ENCODE results near the gene MAPRE2. TPM values are rescaled to one million over a fixed set of nuclear protein-coding genes. Genes with fewer than 3 reads are reported as not detected.

MAPRE2 gene
- polyA plus RNA-seq (ENCODE audit: insufficient read length in 4 of 4): 10 to 100 TPM; 21.7 to 37.9 (median 32.2) TPM

DNA sequence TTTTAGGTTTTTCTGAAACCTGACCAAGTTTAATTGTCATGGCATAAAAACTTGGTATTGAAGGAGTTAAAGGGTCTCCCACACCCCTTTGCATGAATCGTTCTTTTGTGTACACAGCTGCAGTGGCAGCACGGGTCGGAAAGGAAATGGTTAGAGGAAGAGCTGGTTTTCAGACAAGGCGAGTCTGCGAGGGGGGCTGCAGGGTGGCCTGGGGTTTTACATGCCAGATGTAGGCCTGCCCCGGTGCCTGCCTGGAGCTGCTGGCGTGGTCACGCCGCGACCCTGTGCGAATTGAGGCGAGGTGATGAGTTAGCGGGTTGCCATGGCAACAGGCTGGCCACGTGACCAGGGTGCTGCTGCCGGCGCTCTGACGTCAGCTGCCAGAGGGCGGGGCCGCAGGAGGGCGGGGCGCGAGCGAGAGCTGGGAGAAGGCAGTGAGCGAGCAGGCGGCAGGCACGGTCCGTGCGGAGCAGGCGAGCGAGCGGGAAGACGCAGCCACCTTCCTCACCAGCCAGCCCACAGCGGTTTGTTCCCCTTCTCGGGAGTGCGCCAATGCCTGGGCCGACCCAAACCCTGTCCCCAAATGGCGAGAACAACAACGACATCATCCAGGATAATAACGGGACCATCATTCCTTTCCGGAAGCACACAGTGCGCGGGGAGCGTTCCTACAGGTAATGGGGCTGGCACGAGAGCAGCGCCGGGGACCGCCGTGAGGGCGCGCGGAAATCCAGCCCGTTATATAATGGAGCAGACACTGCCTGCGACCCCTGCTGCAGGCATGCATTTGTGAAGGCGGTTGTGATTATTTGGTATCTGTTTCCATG, at the start of gene MAPRE2:
Gene MAPRE2 (plus strand): TSS at position 426 of the 827 bp plus-strand sequence. CDS start 127 bp downstream, at position 553.
- peak; percentile 91 to 95 (median 92) for DNase-seq (ENCODE audit: low read depth in 4 of 4, low spot score in 3 of 4)

DNA sequence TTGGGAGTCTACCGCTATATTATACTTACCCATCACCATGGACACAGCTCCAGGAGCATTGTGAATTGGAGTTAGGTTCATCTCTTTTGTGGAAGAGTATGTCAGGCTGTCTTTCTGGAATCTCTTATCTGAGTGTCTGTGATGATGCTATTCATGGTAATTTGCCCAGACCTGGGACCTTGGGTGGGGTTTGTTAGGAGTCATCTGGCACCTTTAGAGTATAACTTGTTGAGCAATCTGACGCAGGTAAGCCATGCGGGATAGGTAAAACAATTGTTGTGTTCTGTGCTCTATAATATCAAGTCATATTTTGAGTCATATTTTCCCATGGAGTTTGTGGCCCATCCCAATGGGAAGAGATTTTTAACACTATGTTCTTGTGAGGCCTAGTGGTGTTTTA, 49.7 kb upstream of the MAPRE2 start:
- no peak for DNase-seq (ENCODE audit: low read depth in 4 of 4, low spot score in 3 of 4)

DNA sequence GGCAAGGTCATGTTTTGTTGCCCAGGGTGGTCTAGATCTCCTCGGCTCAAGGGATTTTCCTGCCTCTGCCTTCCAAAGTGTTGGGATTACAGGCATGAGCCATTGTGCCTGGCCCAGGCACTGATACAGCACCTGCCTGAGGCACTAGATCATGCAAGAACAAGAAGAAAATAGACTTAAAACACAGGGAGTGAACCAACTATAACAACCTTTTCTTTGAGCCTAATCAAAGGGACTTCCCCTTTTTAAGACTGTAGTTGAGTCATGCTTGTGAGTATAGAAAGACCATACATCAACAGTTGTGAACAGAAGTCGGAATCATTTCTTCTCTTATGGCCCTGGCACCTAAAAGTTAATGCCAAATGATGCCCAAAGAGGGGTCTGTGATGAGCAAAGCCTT, 47.9 kb upstream of the MAPRE2 start:
- DNase-seq (ENCODE audit: low read depth in 4 of 4, low spot score in 3 of 4): no peak

DNA sequence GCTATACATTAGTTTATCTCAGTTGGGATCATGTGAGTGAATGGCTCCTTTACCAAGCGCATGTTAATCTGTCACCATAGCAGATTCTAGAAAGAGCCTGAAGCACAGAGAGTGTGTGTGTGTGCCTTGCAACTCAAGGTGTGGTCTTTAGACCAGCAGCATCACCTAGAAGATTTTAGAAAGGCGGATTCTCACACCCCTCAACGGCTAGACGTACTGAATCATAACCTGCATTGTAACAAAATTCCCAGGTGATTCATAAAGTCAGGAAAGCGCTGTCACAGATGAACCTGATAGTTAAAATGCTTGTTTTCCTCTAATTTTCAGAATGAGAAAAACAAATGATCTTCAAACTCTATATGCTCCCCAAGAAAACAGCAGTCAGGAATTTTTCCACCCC, 45.5 kb upstream of the MAPRE2 start:
- DNase-seq (ENCODE audit: low read depth in 4 of 4, low spot score in 3 of 4): no peak

DNA sequence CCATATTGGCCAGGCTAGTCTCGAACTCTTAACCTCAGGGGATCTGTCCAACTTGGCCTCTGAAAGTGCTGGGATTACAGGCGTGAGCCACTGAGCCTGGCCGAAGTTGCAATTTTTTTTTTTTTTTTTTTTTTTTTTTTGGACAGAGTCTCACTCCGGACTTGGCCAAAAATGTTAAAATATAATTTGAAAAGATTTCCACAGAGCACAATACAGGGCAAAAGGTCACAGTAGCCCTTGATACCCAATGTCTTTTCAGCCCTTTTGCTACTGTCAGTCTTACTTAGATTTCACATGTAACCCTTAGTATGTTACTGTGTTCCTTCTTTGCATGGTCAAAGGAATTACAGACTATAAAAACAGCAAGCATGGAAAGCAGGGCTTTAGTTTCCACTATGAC, 42.6 kb upstream of the MAPRE2 start:
- no peak for DNase-seq (ENCODE audit: low read depth in 4 of 4, low spot score in 3 of 4)

DNA sequence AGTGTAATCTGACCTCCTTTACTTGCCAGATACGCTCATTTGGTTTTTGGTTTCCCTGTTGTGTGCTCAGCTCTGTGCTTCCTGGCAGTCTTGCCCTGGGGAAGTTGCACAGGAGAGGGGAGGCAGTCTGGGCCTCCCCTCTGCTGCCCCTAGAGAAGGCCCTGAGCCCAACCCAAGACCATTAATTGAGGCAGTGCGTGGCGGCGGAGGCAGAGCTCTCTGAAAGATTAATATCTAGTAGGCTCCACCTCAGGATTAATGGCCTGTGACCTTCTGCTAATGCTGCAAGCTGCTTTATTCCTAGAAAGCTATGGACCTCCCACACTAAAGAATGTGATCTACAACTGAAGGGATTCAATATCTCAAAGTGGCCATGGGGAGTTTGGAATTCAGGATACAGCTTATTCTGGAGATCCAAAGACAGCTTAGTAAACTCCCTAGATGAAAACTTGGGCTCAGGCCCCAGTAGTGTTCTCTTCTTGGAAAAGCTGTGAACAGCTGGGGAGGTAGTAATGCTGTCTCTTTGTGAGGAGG, 41.4 kb upstream of the MAPRE2 start:
- no peak for DNase-seq (ENCODE audit: low read depth in 4 of 4, low spot score in 3 of 4)

DNA sequence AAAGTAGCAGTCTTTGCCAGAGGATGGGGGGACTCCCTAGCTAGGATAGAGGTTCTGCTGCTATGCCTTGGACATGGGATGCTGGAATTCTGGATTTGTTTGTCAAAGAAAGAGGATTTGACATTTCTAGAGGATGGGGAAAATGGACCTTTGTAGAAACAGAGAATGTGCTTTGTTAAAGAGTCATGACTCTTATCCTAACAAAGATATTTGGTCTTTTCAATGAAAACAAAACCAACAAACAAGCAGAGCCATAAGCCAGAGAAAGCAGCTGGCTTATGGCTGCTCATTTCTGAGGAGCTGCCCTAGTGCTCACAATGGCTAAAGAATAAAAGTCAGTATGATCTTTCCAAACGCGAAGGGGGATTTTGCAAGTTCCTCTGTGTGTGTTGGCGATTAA, 40.8 kb upstream of the MAPRE2 start:
- no peak for DNase-seq (ENCODE audit: low read depth in 4 of 4, low spot score in 3 of 4)

DNA sequence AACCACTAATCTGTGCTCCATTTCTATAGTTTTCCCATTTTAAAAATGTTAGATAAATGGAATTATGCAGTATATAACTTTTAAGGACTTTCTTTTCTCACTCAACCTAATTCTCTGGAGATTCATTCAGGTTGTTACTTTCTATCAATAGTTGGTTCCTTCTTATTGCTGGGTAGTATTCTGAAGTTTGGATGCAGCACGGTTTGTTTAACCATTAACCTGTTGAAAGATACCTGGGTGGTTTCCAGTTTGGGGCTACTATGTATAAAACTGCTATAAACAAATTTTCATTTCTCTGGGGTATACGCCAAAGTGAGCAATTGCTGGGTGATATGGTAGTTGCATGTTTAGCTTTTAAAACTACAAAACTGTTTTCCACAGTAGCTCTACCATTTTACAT, 39.1 kb upstream of the MAPRE2 start:
- no peak for DNase-seq (ENCODE audit: low read depth in 4 of 4, low spot score in 3 of 4)

DNA sequence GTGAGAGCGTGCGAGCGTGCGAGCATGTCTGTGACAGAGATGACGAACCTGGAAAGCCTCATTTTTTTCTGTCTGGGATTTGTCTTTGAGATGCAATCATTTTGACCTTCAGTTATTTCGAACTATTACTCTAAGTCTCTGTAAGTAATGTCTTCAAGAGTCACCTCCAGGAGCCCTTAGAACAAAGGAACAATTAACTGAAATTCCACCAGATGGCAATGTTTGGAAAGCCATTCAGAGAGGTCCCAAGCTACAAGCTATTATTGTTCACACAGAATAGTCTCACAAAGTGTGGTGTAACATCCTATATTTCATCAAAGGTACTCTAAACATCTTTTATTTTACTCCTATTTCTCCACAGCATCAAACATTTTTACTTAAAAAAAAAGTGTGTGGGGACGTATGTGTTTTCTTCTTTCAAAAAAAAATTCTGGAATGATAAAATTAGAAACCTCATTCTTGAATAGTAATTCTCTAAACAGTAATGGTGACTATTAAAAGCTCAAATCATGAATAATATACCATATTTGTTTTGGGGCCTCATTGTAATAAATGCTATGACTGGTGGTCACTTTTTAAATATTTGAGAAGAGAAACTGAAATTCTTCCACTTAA, 35.1 kb upstream of the MAPRE2 start:
- DNase-seq (ENCODE audit: low read depth in 4 of 4, low spot score in 3 of 4): peak; percentile 33 to 53 (median 47)

DNA sequence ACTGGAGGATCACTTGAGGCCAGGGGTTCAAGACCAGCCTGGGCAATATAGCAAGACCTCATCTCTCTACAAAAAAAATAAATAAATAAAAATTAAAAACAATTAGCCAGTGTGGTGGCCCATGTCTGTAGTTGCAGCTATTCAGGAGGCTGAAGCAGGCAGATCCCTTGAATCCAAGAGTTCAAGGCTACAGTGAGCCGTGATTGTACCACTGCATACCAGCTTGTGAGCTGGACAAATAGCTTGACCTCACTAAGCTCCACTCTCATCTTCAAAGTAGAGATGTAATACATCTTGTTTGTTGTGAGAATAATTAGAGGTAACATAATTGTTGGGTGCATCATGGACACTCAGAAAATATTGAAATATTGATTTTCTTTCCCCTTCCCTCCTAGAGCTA, 31.1 kb upstream of the MAPRE2 start:
- DNase-seq (ENCODE audit: low read depth in 4 of 4, low spot score in 3 of 4): no peak

DNA sequence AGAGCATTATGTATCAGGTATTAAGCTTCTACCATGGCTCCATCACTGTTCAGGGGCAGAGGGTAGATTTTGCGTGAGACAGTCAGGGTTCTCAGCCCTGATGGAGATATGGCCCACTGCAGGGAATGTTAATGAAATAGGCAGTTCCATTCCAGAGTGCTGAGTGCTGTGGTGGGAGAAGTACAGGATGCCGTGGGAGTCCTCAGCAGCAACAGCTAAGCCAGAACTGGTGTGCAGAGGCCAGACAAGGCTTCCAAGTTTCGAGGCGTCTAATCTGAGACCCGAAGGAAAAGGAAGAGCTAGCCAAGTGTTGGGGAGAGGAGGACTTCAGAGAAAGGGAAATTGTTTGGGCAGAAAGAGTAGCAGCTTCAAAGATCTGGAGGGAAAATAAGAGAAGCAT, 30.2 kb upstream of the MAPRE2 start:
- DNase-seq (ENCODE audit: low read depth in 4 of 4, low spot score in 3 of 4): no peak

DNA sequence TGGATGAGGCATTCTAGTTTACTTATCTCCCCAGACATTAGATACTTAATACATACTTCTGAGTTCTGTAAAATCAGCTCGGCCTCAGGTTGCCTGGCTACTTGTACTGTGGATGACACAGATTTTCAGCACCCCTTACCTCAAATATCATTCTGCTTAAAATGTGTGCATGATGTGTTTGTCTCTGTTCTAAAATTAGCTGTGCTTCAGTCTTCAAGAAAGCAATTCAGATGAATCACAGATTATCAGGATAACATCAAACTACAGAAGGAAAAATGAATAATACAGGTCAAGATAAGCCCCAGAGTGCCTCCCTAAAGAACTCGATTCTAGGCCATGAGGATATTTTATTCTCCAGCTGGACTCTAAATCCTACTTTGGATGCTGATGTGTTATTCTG, 21.3 kb upstream of the MAPRE2 start:
- no peak for DNase-seq (ENCODE audit: low read depth in 4 of 4, low spot score in 3 of 4)

DNA sequence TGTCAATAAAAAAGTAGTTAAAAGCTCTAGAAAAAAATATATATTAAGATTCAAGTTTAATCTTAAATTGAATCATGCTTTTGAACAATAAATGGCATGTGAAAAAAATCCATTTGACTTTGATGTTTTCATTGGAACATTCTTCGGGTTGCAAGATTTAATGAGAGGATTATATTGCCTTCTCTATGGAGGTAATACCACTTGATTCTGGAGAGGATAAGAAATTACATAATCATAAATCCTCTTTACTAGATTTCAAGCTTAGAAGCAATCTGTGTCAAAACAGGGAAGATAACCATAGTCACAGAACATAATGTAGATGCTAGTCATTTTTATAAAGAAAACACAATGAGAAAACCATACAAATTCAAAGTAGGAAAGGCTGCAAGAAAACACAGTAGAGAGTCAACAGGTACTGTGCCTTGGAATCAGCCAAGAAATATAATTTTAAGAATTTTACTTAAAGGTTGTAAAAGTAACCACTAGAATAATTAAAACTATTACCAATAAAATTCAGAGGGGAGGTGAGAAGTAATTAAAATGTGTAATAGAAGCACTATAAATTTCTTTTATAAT, 18.7 kb upstream of the MAPRE2 start:
- no peak for DNase-seq (ENCODE audit: low read depth in 4 of 4, low spot score in 3 of 4)

DNA sequence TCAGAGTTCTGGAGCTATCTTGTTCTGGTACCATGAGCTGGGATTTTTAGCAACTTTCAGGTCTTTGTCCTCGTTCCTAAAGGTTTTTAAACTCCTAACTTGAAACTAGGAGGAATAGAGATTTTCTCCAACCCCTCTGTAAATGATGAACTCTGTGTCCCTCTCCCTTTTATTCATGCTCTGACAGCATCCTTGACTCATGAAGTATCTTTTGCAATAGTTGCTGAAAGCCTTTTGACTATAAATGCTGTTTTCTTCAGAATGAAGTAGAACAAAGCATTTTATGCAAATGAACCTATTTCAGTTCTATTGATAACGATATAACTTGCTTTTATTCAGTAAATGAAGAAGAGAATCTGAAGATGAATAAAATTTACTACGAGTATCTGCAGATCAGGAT, 17.0 kb upstream of the MAPRE2 start:
- DNase-seq (ENCODE audit: low read depth in 4 of 4, low spot score in 3 of 4): no peak

DNA sequence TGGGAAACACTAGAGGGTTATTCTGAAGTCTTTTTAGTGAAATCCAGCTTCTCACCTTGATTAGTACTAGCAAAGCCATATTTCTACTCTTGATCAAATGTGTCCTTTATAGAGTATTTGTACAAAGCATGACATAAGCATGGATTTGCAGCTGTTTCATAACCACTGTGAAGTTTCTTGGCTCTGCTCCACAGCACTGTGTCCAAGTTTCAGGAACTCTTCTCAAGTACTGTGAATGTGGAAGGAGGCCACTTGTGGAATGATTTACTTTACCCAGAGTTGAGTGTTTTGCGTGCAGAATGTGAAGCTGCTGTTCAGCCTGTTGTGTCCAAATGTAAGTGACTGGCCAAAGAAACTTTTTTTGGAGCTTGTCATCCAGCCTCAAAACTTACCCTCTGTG, 16.2 kb upstream of the MAPRE2 start:
- DNase-seq (ENCODE audit: low read depth in 4 of 4, low spot score in 3 of 4): peak in 2 of 4 donors; percentile 31 to 41

DNA sequence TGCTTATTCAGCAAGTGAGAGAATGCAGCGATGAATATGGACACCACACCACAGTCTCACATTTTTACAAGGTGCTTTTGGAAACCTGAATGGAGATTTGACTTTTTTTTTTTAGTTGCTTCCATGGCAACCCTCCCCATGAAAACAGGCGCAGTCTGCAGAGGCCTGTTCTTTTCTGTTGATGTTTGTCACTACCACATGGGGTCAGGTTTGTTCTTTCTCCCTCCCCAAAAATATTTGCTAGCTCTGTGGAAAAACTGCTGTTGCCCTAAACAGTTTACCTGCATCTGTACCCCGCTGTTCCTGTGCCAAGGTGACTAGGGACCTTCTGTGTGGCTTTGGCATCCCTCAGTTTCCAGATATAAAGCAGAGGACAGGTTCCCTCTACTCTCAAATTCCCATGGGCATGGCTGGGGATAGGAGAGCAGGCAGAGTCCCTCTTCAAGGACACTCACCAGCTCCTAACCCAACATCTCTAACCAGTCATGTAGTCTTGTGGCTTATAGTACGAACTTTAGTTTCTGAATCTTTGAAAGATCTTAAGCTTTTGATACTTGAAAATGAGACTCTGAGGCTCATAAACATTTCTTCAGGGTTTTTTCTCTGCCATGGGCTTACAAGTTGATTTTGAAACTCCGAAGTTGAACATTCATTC, 14.7 kb upstream of the MAPRE2 start:
- DNase-seq (ENCODE audit: low read depth in 4 of 4, low spot score in 3 of 4): no peak

DNA sequence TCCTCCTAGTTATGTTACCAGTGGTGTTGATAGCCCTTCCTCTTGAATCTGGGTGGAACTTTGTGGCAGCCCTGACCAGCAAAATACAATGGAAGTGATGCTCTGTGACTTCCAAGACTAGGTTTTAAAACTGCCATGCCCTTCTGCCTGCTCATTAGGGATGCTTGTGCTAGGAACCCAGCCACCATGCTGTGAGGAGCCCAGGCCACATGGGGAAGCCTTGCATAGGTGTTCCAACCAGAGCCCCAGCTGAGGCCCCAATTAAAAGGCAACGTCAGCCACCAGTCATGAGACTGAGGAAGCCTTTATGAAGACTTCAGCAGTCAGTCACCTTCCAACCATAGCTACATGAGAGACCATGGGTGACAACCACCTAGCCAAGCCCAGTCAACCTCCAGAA, 14.0 kb upstream of the MAPRE2 start:
- DNase-seq (ENCODE audit: low read depth in 4 of 4, low spot score in 3 of 4): no peak

DNA sequence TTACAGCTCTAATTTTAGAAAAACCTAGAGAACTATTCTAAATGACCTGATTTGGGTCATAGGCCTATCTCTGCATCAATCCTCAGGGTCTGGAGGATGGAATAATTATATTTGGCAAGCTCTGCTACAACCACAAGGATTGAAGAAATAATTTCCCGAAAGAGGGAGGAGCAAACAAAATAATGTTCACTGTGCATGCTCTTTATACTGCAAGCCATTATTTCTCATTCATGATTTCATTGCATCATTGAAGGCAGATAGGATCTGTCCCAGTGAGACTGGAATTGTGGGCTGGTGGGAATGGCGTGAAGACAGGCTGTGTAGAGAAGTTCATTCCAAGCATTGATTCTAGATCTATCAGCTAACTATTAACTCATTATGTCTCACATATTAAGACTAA, 12.7 kb upstream of the MAPRE2 start:
- no peak for DNase-seq (ENCODE audit: low read depth in 4 of 4, low spot score in 3 of 4)

DNA sequence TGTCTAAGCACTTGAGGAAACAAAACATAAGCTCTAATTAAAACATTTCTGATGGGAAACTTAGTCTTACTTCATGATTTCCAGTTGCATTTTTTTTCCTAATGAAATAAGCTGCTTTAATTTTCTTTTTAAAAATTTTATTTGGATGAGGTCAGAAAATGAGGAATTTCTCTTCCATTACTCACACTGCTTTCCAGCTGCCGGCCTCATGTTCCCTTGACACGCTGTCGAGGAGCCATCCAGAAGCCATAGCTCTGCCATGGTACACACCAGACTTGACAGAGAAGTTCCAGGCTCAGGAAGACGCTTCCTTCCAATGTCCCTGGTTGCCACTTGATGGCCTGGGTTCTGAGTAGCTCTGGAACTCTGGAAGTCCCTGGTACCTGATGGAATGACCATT, 12.1 kb upstream of the MAPRE2 start:
- no peak for DNase-seq (ENCODE audit: low read depth in 4 of 4, low spot score in 3 of 4)

DNA sequence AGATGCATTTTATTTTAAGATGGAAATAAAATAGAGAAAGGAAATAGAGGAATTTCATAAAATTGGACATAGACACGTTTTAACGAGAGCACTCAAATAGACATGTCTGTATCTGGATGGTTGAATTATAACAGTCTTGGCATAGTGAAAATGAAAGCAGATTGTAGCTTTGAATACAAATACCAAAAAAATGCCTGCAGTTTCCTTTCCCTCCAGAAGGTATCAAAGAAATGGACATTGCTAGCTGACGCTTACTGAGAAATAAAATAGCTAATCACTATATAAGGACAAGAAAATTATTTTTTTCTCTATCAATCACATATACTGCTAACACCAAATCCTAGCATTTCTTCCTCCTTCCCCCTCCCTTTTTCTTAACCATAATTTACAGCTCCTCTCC, 11.4 kb upstream of the MAPRE2 start:
- no peak for DNase-seq (ENCODE audit: low read depth in 4 of 4, low spot score in 3 of 4)
